Keratinocyte (primary cell): Measurements from ENCODE around the gene AOPEP. TPM values are rescaled to one million over a fixed set of nuclear protein-coding genes. Genes with fewer than 3 reads are reported as not detected.

ENCODE experiments used
- DNase-seq: peaks from one replicate; pipeline ENCODE4 v3.0.0-alpha.2; 2011; ENCODE audit warnings: low read depth, missing footprints, low spot score
- FAIRE-seq: peaks from 2 replicates; lab custom pipeline; 2011; peaks lifted over from hg19 to GRCh38; lab: Jason Lieb, UNC
- H2AFZ ChIP-seq: 2 replicates; pipeline ENCODE4 v1.6.0; 2012; ENCODE audit warnings: low read length, control low read depth, inconsistent platforms; ENCODE audit not compliant: control insufficient read depth
- H3K27ac ChIP-seq: 2 replicates; pipeline ENCODE4 v1.5.1; 2011; ENCODE audit warnings: low read length; ENCODE audit not compliant: control insufficient read depth, insufficient read depth
- H3K27me3 ChIP-seq: 3 replicates; pipeline ENCODE4 v1.6.0; 2011; ENCODE audit warnings: low read length; ENCODE audit not compliant: control insufficient read depth, insufficient read depth; ENCODE audit errors: extremely low read depth
- H3K36me3 ChIP-seq, 2 experiments: 2 replicates in 1 of 2; 3 replicates in 1 of 2; pipeline ENCODE4 v1.5.1; 2011; ENCODE audit warnings: low read length in 2 of 2, mild to moderate bottlenecking in 1 of 2; ENCODE audit not compliant: control insufficient read depth in 2 of 2, insufficient read depth in 2 of 2; ENCODE audit errors: extremely low read depth in 1 of 2
- H3K4me1 ChIP-seq: 3 replicates; pipeline ENCODE4 v1.5.1; 2011; ENCODE audit warnings: low read length; ENCODE audit not compliant: control insufficient read depth, insufficient read depth; ENCODE audit errors: extremely low read depth
- H3K4me2 ChIP-seq: 3 replicates; pipeline ENCODE4 v1.6.0; 2011; ENCODE audit warnings: low read depth, low read length; ENCODE audit not compliant: control insufficient read depth, insufficient read depth; ENCODE audit errors: extremely low read depth
- H3K4me3 ChIP-seq, 3 experiments: fragments of 200-600 bp in 1 of 3; sonication (generic) in 1 of 3; 2 replicates in 2 of 3; 3 replicates in 1 of 3; pipeline ENCODE4 v1.5.1; 2011 to 2016; ENCODE audit warnings: low read length in 3 of 3, mild to moderate bottlenecking in 3 of 3, control low read depth in 2 of 3, inconsistent platforms in 1 of 3, low read depth in 1 of 3, mixed read lengths in 1 of 3, mixed run types in 1 of 3, moderate library complexity in 1 of 3; ENCODE audit not compliant: control insufficient read depth in 2 of 3, insufficient read depth in 2 of 3; ENCODE audit errors: extremely low read depth in 1 of 3
- H3K79me2 ChIP-seq: 2 replicates; pipeline ENCODE4 v1.6.0; 2012; ENCODE audit warnings: low read length; ENCODE audit not compliant: control insufficient read depth, insufficient read depth
- H3K9ac ChIP-seq: 3 replicates; pipeline ENCODE4 v1.6.0; 2011; ENCODE audit warnings: low read length; ENCODE audit not compliant: control insufficient read depth, insufficient read depth; ENCODE audit errors: extremely low read depth
- H3K9me1 ChIP-seq: 3 replicates; pipeline ENCODE4 v1.6.0; 2011; ENCODE audit warnings: low read length; ENCODE audit not compliant: control insufficient read depth, insufficient read depth; ENCODE audit errors: extremely low read depth
- H3K9me3 ChIP-seq: 2 replicates; pipeline ENCODE4 v1.5.1; 2012; ENCODE audit warnings: low read depth, low read length; ENCODE audit not compliant: control insufficient read depth
- H4K20me1 ChIP-seq: 3 replicates; pipeline ENCODE4 v1.6.0; 2011; ENCODE audit warnings: low read length; ENCODE audit not compliant: control insufficient read depth, insufficient read depth; ENCODE audit errors: extremely low read depth
- CTCF ChIP-seq, 3 experiments: IDR thresholded peaks in 1 of 3; conservative IDR thresholded peaks in 1 of 3; optimal IDR thresholded peaks in 1 of 3; 2 replicates in 2 of 3; 3 replicates in 1 of 3; pipeline versions ENCODE3 to v1.5.1; 2011; ENCODE audit warnings: low read length in 3 of 3, mild to moderate bottlenecking in 3 of 3, moderate library complexity in 2 of 3, control low read depth in 1 of 3, inconsistent platforms in 1 of 3; ENCODE audit not compliant: insufficient read depth in 2 of 3; ENCODE audit errors: extremely low read depth in 1 of 3
- EZH2 ChIP-seq: IDR thresholded peaks from one replicate; pipeline ENCODE4 v1.6.1; 2012; ENCODE audit warnings: inconsistent platforms, mild to moderate bottlenecking, low read length, moderate library complexity
- dilution Hi-C: fragments of 300-500 bp; cut with MboI; formaldehyde crosslinking; loops from one replicate; pipeline ENCODE4 v1.7.0; 2020; ENCODE audit warnings: low sequenced_read_pairs; ENCODE audit not compliant: extremely low pct_ligation_motif_present
- polyA minus RNA-seq, 3 experiments: library from RNA; depleted of rRNA, polyadenylated mRNA; stranded (reverse); fragments of >200 nt; gene quantifications; 1 replicate in 1 of 3; 2 replicates in 1 of 3; 3 replicates in 1 of 3; pipeline ENCODE4 v1.2.3, GENCODE V29; 2011
- polyA plus RNA-seq, 5 experiments: library from polyadenylated mRNA; depleted of rRNA in 3 of 5; stranded (reverse) in 3 of 5; stranded (forward) in 1 of 5; unstranded in 1 of 5; fragments of >200 nt; gene quantifications; 1 replicate in 1 of 5; 2 replicates in 3 of 5; 3 replicates in 1 of 5; pipeline versions ENCODE4 v1.2.1 to v1.2.3, GENCODE V29; 2011 to 2012; ENCODE audit warnings: missing spikeins in 2 of 5, low read depth in 1 of 5, low replicate concordance in 1 of 5

Gene AOPEP
- 25.2 to 30.1 TPM (median 27.0 TPM) in 3 replicates for polyA plus RNA-seq
- 29.3 TPM for polyA plus RNA-seq (2011; ENCODE audit: low read depth)
- polyA plus RNA-seq (2011; cell fraction: cytosol; rRNA removed) = 17.8 and 20.8 TPM in 2 replicates
- 33.6 and 34.1 TPM in 2 replicates for polyA plus RNA-seq (2011; cell fraction: nucleus; rRNA removed)
- 16.8 and 24.4 TPM in 2 replicates for polyA plus RNA-seq (2012; ENCODE audit: low replicate concordance)
- 17.7 to 46.4 TPM (median 41.8 TPM) in 3 replicates for polyA minus RNA-seq
- polyA minus RNA-seq (2011; cell fraction: cytosol; rRNA and poly(A)+ RNA removed) = 22.3 TPM
- polyA minus RNA-seq (2011; cell fraction: nucleus; rRNA and poly(A)+ RNA removed) = 48.9 and 95.1 TPM in 2 replicates

GRCh38 chr9:94726495-94727191, at the start of gene AOPEP:
Gene AOPEP, plus strand, starts transcription at chr9:94726699. Its CDS starts 33,085 bp downstream, at chr9:94759784.
- H2AFZ ChIP-seq = peak within 1 kb of the TSS; percentile 96

GRCh38 chr9:94677929-94678328, 48.6 kb upstream of the AOPEP start:
- DNase-seq = no peak
- FAIRE-seq = no peak
- Histone ChIP-seq H3K9me1 (no peaks in the 10 kb centered on the region), H3K4me1 (peaks cover 23% of the 10 kb centered on the region), H3K4me3 (no peak overlapping the region), H2AFZ (no peak overlapping the region), H3K79me2 (no peaks in the 10 kb centered on the region), H3K27me3 (no peaks in the 10 kb centered on the region), H3K4me2 (no peak overlapping the region), H3K9ac (no peak overlapping the region), H3K36me3 (no peaks in the 10 kb centered on the region), H3K27ac (no peak overlapping the region), H3K9me3 (no peaks in the 10 kb centered on the region), H4K20me1 (no peaks in the 10 kb centered on the region)
- dilution Hi-C loops = no loop called here
- no peak for TF ChIP-seq CTCF (optimal IDR thresholded peaks at IDR 0.05 in 1 of 3, IDR thresholded peaks at IDR 0.05 in 1 of 3, conservative IDR thresholded peaks at IDR 0.05 in 1 of 3; ENCODE audit: extremely low read depth in 1 of 3, insufficient read depth in 2 of 3, low read length in 3 of 3)
- TF ChIP-seq EZH2 = no peak

More at GRCh38 chr9:94726495-94727191, at the start of gene AOPEP:
- TF ChIP-seq CTCF (optimal IDR thresholded peaks at IDR 0.05 in 1 of 3, IDR thresholded peaks at IDR 0.05 in 1 of 3, conservative IDR thresholded peaks at IDR 0.05 in 1 of 3; ENCODE audit: extremely low read depth in 1 of 3, insufficient read depth in 2 of 3, low read length in 3 of 3) = no peak
- TF ChIP-seq EZH2 = no peak
- H3K4me2 ChIP-seq = peak within 1 kb of the TSS; percentile 94
- peaks cover 9% of the 10 kb centered on the region for H3K4me1 ChIP-seq
- no peaks in the 10 kb centered on the region for H3K9me1 ChIP-seq
- no peaks in the 10 kb centered on the region for H3K9me3 ChIP-seq
- H3K4me3 ChIP-seq = peak within 1 kb of the TSS; percentile 76 to 100 (median 95)
- no peaks in the 10 kb centered on the region for H3K27me3 ChIP-seq
- FAIRE-seq (no peak), DNase-seq (peak; percentile 67)
- no peaks in the 10 kb centered on the region for H4K20me1 ChIP-seq
- no peaks in the 10 kb centered on the region for H3K36me3 ChIP-seq
- H3K9ac ChIP-seq = peak within 1 kb of the TSS; percentile 98
- H3K27ac ChIP-seq = peak within 1 kb of the TSS; percentile 97
- H3K79me2 ChIP-seq = peaks cover 21% of the 10 kb centered on the region
- dilution Hi-C loops = no loop called here
